ENCODE measurements around the gene CES1.
"Not testable (repeated sequence)": the region's sequence is repeated elsewhere in the genome, so short reads cannot be mapped to it uniquely, and the experiment has no call there.

Gene CES1

DNA sequence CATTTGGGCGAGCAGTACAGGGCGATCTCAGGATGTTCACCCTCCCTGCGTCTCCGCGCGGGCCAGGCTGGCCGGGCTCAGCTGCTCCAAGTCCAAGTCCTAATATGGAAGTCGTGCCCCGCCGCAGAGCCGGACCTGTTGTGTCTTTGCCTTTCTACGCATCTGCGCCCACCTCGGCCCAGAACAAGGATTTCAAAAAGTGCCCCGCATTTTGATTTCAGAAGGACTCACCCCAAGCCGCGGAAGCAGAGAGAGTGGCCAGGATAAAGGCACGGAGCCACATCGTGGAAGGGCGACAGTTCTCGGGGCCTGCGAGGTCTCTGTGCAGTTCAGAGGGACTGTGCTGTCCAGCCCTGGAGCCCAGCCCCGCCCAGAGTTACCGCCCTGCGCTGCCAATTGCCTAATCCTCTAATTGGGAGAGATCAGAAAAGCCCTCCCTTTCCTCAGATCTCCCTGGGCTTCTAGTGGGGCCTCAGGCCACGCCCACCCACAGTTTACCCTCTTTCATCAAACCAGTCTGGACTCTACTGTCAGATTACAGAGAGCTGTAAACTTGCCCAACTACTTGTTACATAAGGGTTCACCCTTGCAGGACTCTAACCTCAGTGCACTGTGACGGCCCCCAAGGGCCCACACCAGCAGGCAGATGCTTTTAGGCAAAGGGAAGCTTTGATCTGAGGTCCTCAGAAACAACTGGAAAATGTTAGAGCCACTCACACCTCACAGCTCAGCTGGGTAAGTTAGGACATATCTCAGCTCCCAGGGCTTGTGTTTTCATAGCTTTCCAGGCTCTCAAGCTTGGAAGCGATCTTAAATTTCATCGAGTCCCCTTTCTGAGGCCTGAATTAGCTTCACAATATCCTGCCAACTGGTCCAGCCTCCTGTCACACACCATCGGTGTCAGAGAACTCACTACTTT lies at the start of gene CES1:
TSS of gene CES1 (minus strand) at position 324 of the 919 bp plus-strand sequence. CDS start at position 283, 41 bp downstream.
- DNase-seq, result no peak

DNA sequence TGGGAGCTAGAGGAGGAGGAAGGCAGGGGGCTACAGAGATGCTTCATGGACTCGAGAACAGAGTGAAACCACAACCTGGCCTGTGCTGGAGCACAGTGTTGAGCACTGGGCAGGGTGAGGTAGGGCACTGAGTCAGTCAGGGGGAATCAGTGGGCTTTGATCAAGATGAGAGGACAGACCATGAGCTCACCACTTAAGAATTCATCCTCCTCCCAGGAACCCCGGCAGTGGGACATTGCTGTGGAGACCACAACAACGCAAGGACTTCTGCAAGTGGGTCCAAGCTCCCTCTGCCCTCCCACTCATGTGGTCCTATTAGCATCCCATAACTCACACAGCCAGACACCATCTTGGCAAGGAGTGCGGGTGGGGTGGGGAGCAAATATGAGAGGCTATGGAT lies 44.0 kb upstream of the CES1 start:
- DNase-seq, result no peak

DNA sequence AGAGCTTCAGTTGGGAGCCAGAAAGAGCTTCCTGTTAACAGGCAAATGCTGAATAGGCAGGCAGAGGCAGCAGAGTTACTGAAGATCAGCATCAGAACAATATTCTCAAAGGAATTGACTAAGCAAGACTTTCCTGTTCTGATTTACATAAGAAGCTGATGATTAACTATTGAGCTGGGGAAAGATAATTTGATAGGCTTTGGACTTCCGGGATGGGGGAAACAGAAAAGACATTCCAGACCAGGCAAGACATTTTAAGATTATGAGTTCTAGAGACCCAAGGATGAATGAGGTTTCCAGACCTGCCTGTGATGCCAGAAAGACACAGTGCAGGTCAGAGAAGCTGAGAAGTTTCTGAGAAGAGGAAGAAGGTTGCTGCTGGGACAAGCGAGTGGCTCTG lies 42.4 kb upstream of the CES1 start, which contains the start of gene CES5A:
TSS of gene CES5A (minus strand) at position 101 of the 400 bp plus-strand sequence. CDS start 152 bp downstream, outside the sequence.
- no peak for DNase-seq

DNA sequence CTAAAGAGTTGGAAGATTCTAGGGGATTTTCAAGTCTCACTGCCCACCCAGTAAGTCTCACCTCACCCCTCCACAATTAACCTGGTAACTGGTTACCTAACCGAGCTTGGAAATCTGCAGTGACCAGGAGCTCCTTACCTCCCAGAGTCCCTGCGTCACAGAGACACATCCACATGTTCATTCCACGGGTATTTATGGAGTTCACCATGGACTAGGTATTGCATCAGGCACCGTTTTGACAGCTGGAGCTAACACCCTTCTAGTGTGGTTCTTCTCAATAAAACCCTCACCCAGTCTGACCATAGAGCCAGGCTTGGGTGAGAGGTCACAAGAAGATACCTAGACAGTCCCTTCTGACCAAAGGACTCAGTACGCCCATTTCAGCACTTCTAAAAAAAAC lies 40.2 kb upstream of the CES1 start:
- DNase-seq, result no peak

DNA sequence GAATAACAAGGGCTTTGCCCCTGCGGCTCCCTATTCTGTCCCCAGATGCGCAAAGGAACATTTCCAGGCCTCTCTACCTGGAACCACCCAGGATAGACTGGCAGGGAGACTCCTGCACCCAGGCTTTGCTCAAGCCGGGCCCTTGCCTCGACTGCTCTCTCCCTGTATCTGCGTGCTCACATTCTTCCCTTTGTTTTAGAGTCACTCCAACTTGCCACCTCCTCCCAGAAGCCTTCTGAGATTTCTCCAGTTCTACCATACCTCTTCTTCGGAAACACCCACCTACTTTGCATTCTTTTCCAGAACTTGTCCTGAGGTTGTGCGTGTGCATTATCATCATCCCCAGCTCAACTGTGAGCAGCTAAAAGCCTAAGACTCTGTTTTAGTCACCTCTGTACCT lies 39.2 kb upstream of the CES1 start:
- DNase-seq, result no peak

DNA sequence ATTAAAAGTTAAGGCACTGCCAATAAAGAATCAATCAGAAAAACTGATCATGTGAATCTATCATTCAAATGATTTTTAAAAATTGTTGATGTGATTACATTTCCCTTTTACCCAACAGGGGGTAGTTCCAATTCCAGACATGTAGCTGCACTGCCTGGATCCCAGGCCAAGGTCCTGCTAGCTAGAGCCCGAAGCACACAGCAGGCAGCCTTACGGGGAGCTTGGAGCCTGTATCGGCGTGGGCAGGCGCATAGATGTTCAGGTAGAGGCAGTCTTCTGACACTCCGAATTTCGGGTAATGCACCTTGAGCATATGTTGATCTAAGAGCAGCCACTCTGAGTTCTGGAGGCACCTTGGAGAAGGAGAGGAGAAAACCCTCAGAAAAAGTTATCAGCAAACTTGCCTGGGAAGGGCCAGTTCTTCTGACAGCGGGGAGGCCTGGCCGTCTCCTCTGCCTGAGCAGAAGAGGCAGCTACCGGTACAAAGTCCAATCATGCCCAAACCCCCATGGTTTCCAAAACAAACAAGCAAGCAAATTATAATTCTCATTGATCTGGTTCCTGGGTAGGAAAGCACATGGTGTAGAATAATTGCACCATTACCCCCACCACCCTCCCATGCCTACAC lies 38.6 kb upstream of the CES1 start:
- DNase-seq, result no peak

DNA sequence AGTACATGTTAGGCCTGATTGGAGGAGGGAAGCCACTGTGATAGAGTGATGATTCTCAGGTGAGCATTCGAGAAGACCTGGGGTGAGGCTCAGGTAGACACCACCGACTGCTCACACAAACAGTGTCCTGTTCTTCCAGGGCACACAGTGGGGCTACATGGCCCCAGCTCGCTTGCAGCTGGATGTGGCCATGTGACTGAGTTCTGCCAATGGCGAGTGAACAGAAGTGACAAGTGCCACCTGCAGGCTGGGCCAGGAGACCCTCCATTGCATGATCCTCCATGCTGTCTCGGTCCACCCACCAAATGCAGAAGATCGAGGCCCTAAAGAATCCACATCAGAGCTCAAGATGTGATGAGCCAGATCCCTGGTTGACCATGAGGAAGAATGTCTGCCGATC lies 36.1 kb upstream of the CES1 start:
- DNase-seq, result no peak

DNA sequence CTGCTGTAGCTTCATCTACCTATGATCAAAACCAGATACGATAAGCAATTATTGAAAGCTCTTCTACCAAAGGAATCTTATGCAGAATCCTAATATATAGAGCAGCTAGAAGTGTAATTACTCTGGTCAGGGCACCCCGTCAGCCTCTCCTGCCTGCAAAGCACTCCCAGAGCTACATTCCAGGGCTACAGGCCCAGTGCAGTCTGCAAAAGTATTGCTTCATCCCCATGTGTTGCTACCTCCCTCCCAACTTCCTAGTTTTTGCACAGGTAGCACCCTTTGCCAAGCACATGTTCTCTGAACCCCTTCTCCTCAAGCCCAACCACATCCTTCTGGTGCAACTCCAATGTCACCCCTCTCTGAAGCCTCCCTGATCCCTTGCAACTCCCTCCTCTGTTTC lies 35.2 kb upstream of the CES1 start:
- no peak for DNase-seq

DNA sequence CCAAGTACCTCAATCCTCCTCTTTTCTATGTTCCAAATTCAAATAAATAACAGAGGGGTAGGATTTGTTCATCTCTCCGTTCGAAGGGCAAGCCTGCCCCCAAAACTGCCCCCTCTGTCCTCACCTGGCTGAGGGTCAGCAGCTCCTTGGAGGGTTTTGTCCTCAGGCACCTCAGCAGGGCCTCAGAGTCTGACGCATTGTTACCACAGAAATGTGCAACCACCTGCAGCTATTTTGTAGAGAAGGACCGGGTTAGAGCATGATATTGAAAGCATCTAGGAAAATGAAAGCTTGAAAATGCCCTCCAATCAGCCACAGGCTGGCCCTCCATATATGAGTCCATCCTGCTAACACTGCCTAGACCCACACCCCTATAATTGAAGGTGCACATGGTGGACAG lies 28.4 kb upstream of the CES1 start:
- DNase-seq, result no peak

DNA sequence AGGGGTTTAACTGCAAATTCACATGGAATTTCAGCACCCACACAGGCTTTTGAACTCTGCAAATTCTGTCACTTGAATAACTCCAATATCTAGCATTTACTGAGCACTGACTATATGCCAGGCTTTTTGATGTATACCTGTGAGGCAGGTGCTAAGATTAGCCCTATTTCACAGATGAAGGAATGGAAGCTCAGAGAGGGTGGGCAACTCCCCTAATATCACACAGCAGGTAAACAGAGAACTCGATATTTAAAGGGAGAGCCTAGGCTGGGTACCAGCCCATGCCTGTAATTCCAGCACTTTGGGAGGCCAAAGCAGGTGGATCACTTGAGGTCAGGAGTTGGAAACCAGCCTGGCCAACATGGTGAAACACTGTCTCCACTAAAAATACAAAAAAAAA lies 24.8 kb upstream of the CES1 start:
- not testable (repeated sequence) for DNase-seq

DNA sequence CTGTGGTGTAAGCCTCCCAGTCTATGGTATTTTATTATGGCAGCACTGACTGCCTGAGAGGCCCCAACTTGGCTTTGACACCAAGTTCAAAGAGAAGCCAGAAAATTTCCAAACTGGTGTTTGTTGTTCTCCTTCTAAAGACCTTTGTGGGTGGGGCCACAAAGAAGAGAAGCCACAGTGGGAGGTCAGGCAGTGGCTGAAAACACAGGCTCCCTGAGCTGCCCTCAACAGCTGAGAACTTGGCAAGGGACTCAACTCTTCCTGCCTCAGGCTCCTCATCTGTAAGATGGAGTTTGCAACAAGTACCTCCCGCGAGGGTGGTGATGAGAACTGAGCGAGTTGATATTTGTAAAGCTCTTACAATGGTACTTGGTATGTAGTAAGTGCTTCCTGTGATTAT lies 24.1 kb upstream of the CES1 start:
- no peak for DNase-seq

DNA sequence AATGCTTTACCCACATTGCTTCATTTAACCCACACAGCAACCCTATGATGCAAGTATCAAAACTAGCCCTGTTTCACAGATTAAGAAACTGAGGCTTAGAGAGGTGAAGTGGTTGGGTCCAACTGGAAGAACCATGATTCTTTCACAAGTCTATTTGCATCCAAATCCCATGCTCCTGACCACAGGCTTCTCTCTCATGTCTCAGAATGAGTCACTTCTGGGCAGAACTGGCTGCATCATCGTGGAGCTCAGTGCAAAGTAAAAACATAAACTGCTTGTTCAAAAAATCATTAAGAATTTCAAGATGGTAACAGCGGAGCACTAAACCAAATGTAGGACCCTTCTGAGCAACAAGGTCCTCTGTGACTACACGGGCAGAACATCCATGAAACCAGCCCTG lies 20.2 kb upstream of the CES1 start:
- no peak for DNase-seq

DNA sequence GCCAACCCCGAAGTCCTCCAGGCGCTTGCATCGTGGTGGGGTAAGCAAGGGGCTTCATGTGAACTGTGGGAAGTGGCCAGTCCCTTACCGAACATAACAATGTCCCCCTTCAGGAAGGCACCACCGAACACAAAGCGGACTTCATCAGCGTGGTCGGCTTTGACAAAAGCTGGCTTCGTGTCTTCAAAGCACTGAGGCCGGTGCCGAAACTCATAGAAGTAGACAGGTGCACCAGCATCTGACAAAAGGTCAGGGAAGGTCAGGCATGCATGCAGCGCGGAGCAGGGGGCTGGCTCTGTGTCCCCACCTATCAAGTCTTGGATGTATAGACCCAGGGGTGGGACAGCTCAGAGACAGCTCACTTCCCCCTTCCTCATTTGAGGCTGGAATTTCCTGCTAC lies 16.6 kb upstream of the CES1 start:
- no peak for DNase-seq

DNA sequence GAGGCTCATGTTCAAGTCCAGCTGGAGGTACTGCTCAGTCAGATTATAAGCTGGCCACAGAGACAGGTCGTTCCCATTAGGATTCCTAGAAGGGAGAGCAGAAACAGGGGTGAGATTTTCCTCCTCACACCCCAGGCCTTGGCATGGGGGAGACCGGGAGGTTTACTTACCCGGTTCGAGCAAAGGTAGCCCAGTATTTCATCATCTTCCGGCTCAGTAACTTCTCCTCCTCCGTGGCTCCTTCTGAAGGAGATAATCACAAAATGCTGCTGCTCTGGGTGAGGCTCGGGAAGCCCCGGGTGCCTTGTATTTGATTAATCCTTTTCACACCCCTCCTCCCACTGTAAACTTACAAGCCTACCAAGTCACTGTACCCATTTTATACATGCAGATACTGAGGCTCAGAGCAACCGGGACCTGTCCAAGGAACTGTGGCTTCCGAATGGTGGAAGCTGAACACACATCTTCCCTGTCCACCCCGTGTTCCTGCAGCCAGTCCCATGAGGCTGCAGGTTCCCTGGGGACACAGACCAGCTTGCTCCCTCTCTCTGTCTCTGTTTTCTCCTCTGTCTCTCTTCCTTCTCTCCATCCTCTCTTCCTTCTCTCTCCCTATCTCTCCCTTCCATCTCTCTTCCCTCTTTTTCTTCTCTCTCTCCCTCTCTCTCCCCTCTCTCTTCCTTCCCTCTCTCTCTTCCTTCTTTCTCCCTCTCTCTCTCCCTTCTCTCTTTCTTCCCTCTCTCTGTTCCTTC lies 13.9 kb upstream of the CES1 start:
- DNase-seq, result no peak

DNA sequence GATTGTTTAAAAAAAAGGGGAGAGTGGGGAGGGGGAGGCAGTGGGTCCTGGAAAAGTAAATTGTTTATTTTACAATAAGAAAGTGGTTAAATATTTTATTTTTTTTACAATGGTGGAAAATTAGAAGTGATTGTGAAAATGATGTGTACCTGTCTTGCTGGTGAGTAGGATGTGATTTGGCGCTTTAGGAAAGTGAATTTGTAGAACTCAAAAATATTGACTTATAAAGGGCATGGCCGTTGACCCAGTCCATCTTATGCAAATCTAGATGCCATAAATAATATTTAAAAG lies 10.2 kb upstream of the CES1 start:
- no peak for DNase-seq

DNA sequence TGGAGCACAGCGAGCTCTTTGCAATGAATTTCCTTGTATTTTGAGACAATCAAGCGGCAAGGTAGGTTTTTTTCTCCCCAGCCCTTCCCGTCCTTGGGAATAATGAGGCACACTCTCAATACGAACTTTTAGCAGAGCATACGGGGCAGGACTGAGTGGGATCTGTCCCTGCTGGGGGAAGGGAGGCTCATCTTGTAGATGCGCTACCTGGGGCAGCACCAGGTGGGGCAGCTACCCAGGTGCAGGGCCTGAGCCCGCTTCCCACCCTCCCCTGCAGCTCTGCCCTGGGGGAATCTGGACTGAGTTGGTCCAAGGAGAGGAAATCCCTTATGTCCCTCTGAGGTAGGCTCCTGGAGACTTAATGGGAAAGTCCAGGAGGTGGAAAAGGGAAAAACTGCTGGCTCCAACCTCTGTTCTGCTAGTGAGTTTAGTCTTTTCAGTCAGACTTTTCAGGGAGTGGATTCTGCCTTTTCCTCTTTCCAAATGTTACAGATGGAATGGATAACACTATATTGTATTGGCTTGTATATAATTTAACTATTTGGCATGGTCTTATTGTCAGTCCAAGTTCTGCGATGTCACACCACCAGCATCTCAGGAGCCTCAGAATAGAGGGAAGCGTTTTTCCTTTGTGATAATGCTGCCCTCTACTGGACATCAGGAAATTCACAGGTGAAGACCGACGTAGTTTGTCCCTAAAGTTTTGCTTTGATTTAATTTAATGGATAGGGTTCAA lies 9.6 kb upstream of the CES1 start:
- DNase-seq, result peak; percentile 4

DNA sequence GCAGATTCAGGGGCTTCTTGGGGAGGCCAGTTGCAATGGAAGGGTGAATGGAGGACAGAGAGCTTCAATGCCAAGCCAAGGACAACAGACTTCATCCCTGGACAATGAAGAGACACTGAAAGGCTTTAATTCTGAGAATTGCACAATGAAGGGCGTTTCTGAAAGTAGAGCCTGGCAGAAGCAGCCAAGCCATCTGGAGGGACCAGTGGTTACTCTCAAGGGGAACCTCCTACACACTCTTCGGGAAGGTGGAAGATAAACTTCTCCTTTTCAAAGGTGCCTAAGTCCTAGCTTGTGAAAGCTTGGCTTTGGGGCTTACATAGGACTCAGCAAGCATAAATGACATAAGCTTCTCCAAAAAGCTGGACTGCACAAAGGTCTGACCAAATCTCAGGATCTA lies 6.2 kb upstream of the CES1 start:
- DNase-seq, result no peak

DNA sequence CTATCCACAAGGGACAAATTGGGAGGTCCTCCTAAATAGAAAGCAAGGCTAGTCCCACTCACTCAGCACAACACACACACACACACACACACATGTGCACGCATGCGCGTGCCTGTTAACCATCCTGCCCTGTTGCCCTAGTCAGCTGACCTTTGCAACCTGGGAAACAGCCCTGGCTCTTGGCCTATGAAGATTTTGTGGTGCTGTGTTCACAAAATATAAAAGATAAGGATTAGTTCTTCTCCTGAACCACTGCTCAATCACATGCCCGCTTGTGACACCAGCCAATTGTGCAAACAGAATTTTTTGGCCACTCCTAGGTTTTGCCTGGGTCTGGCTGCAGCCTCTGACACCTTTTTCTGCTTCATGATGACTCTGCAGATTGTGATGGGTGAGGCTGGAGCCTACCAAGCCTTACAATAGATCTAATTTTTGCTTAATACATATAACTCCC lies 3.3 kb upstream of the CES1 start:
- no peak for DNase-seq

DNA sequence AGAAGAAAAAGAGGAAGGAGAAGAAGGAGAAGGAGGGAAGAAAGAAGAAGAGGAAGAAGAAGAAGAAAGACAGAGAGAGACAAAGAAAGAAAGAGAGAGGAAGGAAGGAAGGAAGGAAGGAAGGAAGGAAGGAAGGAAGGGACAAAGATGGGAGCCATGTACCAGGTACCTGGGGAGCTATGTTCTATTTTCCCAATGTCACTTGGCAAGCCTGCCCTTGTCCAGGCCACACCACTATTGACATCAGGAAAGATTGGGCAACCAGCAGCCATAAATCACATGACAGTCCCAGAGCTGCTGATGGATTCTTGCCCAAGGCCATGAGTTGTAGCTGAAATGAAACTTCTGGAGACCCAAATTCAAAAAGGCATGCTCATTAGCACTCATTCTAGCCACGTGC lies 2.7 kb upstream of the CES1 start:
- DNase-seq, result no peak

DNA sequence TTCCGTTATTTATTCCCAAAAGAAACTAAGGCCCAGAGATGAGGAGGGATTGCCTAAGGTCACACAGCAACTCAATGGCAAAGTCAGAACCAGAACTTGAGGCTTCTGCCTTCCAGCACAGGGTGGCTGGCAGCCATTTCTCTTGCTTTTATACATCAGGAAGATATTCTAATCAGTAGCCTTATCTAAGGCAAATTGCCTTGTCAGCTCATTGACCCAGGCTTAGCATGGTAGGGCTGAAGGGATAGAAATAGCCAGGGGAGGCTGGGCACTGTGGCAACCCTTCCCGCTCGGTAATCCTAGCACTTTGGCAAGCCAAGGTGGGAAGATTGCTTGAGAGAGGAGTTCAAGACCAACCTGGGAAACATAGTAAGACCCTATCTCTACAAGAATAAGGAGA lies 2.3 kb upstream of the CES1 start:
- DNase-seq, result not testable (repeated sequence)

DNA sequence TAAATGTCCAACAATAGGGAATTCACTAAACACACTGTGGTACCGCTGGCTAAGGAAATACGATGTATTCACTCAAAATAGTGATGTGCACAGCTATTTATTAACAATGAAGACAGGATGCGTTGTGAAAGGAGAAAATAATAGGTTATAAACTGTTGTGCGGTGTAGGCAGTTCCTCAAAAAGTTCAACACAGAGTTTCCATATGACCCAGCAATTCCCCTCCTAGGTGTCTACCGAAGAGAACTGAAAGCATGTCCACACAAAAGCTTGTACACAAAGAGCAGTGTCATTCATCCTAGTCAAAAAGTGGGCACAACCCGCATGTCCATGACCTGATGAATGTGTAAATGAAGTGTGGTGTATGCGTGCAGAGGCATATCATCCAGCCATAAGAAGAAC lies 1.2 kb upstream of the CES1 start:
- DNase-seq, result no peak

DNA sequence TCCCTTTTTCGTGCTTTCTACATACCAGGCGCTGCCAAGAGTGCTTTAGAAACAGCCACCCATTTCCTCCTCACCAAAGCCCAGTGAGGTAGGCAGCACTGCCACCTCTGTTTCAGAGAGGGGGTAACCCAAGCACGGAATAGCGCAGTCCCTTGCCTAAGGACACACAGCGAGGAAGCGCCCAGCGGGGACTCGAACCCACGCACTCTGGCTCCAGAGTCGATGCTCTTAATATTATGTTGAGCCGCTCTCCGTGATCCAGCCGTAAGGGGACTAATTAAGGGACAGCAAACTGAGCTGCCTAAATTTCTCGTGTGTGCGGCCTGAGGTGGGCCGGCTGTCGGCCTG lies 497 bp downstream of the CES1 start:
- DNase-seq, result no peak

DNA sequence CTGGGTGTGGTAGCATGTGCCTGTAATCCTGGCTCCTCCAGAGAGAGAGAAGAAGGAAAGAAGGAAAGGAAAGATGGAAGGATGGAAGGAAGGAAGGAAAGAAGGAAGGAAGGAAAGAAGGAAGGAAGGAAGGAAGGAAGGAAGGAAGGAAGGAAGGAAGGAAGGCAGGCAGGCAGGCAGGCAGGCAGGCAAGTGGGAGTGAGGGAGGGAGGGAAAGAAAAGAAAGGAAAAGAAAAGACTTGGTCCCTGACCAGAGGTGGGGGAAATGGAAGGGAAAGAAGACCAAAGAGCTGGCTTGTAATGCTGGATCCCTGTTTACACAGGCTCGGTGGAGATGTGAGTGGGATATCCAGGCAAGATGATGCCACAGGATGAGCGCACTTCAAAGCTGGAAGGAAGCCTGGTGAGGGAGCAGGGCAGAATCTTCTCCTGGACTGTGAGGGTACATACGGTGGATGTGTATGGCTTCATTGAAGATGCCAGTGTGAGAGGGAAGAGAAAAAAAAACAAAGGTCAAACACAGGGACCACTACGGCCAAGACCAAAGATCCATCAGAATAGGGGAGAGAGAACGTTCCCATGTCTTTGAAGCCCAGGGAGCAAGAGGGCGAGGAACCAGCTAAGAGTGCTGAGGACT lies 2.1 kb downstream of the CES1 start:
- DNase-seq, result no peak

Data from NCI-H1092 (cell line).